Cardiac septum (tissue), 1 donor: ENCODE results near the gene SH2B3. TPM values are rescaled to one million over a fixed set of nuclear protein-coding genes. Genes with fewer than 3 reads are reported as not detected.
"Not testable (repeated sequence)": the region's sequence is repeated elsewhere in the genome, so short reads cannot be mapped to it uniquely, and the experiment has no call there.

ENCODE experiments used
- DNase-seq: peaks from one replicate; pipeline ENCODE4 v3.0.0-alpha.2; 2020; ENCODE audit warnings: low spot score
- intact Hi-C: fragments of 100-400 bp; cut with DNase I; formaldehyde crosslinking; loops from one replicate; pipeline ENCODE4 v1.14.0; 2022
- long read RNA-seq: library from polyadenylated mRNA; unstranded; transcript quantifications from one replicate; pipeline ENCODE4 v2.0.0, GENCODE V29; 2021
- total RNA-seq: library from RNA; stranded (reverse); fragmentation: NEBNext Ultra II Directional; extraction: Animal tissue kit (Norgen Biotek cat#: 25700); gene quantifications from one replicate; pipeline ENCODE4 v1.2.1, GENCODE V29; 2021
- donor health status: DM: no; HTN: no; CAD: no.

The SH2B3 gene
- total RNA-seq: 33.7 TPM
- long read RNA-seq, full-length matches to known transcripts: 10 of 82 reads
- long read RNA-seq, partial matches to known transcripts: 21 of 82 reads
- long read RNA-seq, other reads (novel, unspliced or antisense): 51 of 82 reads

GRCh38 chr12:111405859-111406473 lies at the start of gene SH2B3:
Gene SH2B3 (plus strand): TSS chr12:111405923. CDS start chr12:111418146, 12,223 bp downstream.
- intact Hi-C loops: loop anchor here (5.0 kb wide), 1 partner anchor 41 kb away; no protein-coding TSS in a partner anchor
- DNase-seq: no peak

DNA sequence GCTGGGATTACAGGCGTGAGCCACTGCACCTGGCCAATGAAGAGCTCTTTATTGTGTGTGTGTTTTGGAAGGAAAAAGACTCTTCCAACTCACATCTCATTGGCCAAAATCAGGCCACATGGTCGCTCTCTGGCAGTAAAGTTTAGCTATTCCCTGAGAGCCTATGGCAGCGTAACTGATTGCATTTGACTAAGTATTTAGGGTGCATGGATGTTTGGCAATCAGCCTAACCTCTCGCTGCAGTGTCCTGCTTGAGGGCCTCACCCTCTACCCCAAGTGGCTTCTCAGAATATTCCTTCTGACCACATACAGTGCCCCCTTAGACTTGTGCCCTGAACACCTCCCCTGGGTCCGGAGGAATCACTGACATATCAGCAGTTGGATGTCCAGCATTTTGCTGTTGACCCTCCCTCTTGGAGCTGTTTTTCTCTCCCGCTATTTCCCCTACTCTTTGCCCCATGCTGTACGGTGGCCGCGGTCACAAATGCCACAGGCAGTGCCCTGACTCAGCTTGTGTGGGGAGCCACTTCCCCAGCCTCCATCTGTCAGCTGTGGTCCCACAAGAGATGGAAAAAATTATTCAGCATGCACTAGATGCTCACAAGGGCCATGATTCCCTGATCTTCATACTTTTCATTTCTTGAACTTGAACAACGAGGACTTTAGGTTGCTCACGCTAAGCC lies 46.4 kb upstream of the SH2B3 start:
- intact Hi-C loops: no loop called here
- no peak for DNase-seq

GRCh38 chr12:111359914-111360276 lies 45.8 kb upstream of the SH2B3 start:
- DNase-seq: no peak
- intact Hi-C loops: loop anchor here (5.0 to 10.0 kb wide), 2 partner anchors 235 to 428 kb away; partner anchors contain the start of gene ATXN2

- no peak for DNase-seq
- intact Hi-C loops: loop anchor here (5.0 to 10.0 kb wide), 2 partner anchors 234 to 428 kb away; partner anchors contain the start of gene ATXN2
Observed at GRCh38 chr12:111360325-111360930, 45.3 kb upstream of the SH2B3 start.

DNA sequence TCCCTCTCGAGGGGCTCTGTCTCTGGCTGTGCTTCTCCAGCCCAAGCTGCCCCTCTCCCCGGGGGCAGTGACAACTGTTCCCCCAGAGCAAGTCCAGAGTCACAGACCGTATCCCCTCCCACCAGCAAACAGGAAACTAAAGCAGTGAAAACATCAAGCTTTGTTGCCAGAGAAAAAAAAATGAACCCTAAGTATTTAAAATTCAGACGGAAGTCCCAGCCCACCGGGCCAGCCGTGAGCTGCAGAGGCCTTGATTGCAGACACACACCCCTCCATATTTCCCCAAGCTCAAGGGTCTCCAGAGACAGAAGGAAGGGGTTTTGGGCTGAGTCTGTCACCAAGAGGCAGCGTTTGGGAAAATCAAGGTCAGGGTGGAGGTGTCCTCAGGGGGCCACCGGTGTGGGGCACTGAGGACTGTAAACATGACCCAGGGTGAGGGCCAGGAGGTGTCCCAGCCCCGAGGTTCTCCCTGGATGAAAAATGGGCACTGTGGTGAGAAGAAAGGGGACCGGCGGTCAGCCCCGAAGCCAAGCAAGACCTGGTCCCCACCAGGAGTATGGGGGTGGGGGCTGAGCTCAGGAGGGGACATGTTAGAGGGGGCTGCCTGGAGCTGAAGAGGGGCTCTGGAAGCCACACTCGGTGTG lies 44.5 kb upstream of the SH2B3 start:
- intact Hi-C loops: loop anchor here (5.0 to 10.0 kb wide), 2 partner anchors 234 to 429 kb away; partner anchors contain the start of gene ATXN2
- no peak for DNase-seq

- DNase-seq: no peak
- intact Hi-C loops: loop anchor here (5.0 to 10.0 kb wide), 2 partner anchors 233 to 430 kb away; partner anchors contain the start of gene ATXN2
Observed at GRCh38 chr12:111361717-111362576, 43.8 kb upstream of the SH2B3 start.

DNA sequence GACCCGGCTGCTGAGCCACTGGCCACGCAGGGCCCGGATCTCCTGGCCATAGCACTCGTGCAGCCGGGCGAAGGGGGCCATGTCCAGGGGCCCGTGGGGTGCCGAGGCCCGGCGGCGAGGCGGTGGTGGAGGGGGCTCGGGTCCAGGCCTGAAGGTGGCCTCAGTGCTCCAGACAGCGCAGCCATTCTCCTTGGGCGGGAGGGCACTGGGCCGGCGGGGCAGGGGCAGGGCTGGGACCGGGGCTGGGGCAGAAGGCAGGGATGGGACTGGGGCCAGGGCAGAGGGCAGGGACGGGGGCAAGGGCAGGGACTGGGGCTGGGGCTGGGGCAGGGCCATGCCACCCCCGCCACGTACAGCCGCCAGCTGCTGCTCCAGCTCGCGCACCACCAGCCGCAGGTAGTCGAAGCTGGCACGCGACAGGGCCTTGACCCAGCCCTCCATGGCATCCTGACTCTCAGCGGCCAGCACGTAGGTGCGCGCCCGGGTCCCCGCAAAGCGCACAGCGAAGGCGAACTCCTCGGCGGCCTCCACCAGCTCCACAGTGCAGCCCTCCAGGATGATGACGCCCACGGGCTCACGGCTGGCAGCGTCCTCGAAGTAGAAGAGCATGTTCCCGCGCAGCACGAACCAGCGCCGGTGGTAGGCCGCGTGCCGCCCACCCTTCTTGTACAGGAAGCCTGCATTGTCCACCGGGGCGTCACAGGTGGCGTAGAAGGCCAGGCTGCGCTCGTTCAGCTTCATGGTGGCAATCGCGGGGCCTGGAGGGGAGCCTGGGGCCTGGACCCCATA lies 42.8 kb upstream of the SH2B3 start:
- no peak for DNase-seq
- intact Hi-C loops: loop anchor here (5.0 to 10.0 kb wide), 2 partner anchors 232 to 431 kb away; partner anchors contain the start of gene ATXN2

DNA sequence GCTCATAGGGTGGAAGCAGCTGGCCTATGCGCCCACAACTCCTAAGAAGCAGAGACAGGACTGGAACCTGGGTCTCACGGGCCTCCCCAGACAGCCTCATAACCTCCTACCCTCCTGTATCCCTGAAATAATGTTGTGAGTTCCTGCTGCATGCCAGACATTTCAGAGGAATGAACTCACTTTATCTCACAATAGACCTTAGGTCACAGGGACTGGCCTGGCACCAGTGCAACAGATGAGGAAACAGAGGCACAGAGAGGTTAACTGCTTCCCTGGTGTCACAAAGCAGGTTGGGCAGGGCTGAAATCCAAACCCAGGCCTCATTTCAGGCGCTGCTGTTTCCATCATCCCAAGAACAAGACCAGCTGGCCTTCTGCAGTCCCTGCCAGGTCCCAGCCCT lies 42.1 kb upstream of the SH2B3 start:
- intact Hi-C loops: loop anchor here (5.0 to 10.0 kb wide), 2 partner anchors 231 to 431 kb away; partner anchors contain the start of gene ATXN2
- DNase-seq: no peak

GRCh38 chr12:111366075-111366474 lies 39.6 kb upstream of the SH2B3 start:
- no peak for DNase-seq
- intact Hi-C loops: loop anchor here (10.0 kb wide), 1 partner anchor 229 kb away; the partner anchor contains the start of gene ATXN2

- intact Hi-C loops: loop anchor here (10.0 kb wide), 1 partner anchor 228 kb away; the partner anchor contains the start of gene ATXN2
- no peak for DNase-seq
Observed at GRCh38 chr12:111366583-111366982, 39.1 kb upstream of the SH2B3 start.

DNA sequence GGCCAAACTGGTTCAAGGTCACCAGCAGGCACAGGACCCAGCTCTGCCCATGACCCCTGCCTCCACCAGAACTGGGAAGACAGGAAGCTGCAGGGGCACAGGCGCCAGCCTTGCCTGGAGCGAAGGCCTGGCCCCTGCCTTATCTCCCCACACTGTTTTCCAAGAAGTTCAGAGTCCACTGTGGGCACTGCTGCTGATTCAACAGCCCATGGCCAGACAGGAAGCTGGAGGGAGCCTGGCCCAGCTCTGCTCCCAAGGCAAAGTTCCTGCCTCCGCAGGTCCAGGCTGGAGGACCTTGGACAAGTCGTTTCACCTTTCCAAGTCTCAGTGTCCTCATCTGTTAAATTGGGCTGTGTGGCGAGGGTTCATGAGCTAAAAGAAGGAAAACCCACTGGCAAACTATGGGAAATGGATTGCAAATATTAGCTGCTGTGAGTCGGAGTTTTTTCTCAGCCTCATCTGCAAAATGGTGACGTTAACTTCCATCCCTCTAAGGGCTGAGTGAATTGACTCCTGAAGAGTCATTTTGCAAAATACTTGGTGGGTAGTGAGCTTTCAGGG lies 38.0 kb upstream of the SH2B3 start:
- DNase-seq: no peak
- intact Hi-C loops: loop anchor here (10.0 kb wide), 1 partner anchor 227 kb away; the partner anchor contains the start of gene ATXN2

GRCh38 chr12:111368291-111368787 lies 37.4 kb upstream of the SH2B3 start:
- DNase-seq: no peak
- intact Hi-C loops: loop anchor here (10.0 kb wide), 1 partner anchor 226 kb away; the partner anchor contains the start of gene ATXN2

GRCh38 chr12:111368788-111369495 lies 36.8 kb upstream of the SH2B3 start, which contains the start of gene PHETA1:
Gene PHETA1 (minus strand): TSS chr12:111369095. CDS start chr12:111363427, 5,668 bp downstream.
- intact Hi-C loops: loop anchor here (10.0 kb wide), 1 partner anchor 226 kb away; the partner anchor contains the start of gene ATXN2
- peak; percentile 96 for DNase-seq

- intact Hi-C loops: loop anchor here (10.0 kb wide), 1 partner anchor 225 kb away; the partner anchor contains the start of gene ATXN2
- DNase-seq: no peak
Observed at GRCh38 chr12:111369496-111370220, 36.1 kb upstream of the SH2B3 start.

GRCh38 chr12:111373231-111373630 lies 32.5 kb upstream of the SH2B3 start:
- intact Hi-C loops, DNase-seq: not testable (repeated sequence)

DNA sequence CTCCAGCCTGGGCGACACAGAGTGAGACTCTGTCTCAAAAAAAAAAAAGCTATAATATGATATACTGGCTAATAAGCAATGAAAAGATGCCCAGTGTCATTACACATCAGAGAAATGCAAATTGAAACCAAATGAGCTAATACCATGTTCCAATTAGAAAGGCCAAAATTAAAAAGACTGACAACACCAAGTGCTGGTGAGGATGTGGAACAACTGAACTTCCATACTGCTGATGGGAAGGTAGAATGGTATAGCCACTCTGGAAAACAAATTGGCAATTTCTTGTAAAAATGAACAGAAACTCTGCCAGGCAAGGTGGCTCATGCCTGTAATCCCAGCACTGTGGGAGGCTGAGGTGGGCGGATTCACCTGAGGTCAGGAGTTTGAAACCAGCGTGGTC lies 28.3 kb upstream of the SH2B3 start:
- intact Hi-C loops: no loop called here
- no peak for DNase-seq
